UCSD-AML1 (cell line): ENCODE data around the gene RAI1.
A peak's percentile ranks its signal among the peaks of the same experiment; 100 is the strongest.

Experiments used
- DNase-seq: peaks from one replicate; lab custom pipeline; 2025; ENCODE audit not compliant: unreplicated experiment; lab: John Stamatoyannopoulos, UW

The RAI1 gene

DNA sequence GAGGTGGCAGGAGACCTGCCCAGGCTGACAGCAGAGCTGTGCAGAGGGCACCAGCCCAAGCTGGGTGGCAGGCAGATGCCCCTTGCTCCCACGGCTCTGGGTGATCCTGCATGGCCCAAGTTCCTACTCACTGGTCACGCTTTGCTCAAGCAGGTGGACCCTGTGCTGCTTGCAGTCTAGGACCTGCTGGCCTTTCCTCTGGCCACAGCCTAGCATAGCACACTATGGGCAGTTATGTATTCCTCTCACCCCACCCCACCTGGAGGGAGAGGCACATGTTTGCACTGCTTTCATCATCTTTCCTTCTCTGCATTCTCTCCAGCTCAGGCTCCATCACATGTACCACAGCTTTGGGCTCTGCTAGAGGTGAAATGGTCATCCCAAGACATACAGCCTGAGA is 175.1 kb downstream of the RAI1 start:
- DNase-seq = no peak

DNA sequence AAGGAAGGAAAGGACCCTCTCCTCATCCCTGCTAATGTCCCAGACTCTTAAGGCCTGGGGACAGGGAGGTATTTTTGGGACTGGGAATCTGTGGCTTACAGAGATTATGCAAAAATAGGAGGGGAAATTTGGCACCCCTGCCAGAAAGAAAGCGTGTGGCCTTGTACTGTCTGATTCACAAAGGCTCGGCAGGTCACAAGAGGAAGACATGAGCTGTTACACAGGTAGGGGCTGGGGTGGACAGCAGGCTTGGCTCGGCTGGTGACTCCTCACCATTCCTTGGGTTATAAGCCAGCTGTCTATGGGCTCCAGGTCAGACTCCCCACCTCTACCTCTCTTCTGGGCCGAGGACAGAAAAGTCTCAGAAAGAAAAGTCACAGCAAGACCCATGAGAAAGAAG is 176.2 kb downstream of the RAI1 start:
- no peak for DNase-seq

- DNase-seq = peak; percentile 63
Measured at GRCh38 chr17:17859909-17860765, 178.9 kb downstream of the RAI1 start.

DNA sequence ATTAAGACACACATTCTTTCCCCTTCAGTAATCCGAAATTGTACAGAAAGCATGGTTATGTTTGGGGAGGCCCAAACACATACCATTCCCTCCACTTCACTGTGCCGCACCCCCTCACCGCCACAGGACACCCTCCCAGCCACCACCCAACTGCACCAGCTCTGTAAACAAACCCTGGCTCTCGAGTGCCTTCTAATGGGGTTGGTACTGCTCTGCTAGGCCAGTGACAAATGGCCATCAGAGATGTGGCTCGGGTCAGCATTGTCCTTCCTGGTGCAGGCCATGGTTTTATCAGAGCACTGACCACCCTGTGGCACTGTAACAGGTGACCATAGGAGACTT is 179.5 kb downstream of the RAI1 start:
- no peak for DNase-seq
